GM13977 (cell line): Measurements from ENCODE around the gene MAP2K3.
"Not testable (repeated sequence)": the region's sequence is repeated elsewhere in the genome, so short reads cannot be mapped to it uniquely, and the experiment has no call there.

ENCODE experiments used
- DNase-seq: peaks from one replicate; pipeline ENCODE4 v3.0.0; 2012; ENCODE audit warnings: low spot score
- in situ Hi-C: fragments of 300-500 bp; cut with MboI; formaldehyde crosslinking; loops from one replicate; pipeline ENCODE4 v1.12.0; 2022; ENCODE audit warnings: low sequenced_read_pairs, low pct_unique_long_range_greater_than_20kb, mixed read lengths, inconsistent platforms; ENCODE audit not compliant: unreplicated experiment
- TF ChIP-seq, protein P1 (sequence below): IDR thresholded peaks from 2 replicates; pipeline ENCODE4 v1.5.1; 2012; ENCODE audit warnings: mild to moderate bottlenecking, control low read depth; ENCODE audit not compliant: insufficient read depth; ENCODE audit errors: extremely low read depth, missing control alignments

MAP2K3 gene

DNA sequence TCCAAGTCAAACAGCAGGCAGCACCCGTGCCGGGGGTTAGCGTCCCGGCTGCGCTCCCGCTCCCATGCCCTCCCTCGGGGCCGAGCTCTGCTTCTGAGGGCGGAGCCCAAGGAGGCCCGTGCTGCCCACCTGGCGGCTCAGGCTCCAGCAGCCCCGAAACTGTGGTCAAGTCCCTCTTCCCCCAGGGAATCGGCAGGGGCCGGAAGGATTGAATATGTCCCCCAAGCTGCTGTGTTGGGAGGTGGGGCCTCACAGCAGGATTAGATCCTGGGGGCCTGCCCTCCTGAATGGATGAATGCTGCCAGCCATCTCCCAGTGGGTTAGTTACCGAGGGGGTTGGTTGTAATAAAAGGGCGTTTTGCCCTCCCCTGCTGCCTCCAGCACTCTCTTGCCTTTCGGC lies 33.9 kb downstream of the MAP2K3 start:
- TF ChIP-seq, protein P1, sequence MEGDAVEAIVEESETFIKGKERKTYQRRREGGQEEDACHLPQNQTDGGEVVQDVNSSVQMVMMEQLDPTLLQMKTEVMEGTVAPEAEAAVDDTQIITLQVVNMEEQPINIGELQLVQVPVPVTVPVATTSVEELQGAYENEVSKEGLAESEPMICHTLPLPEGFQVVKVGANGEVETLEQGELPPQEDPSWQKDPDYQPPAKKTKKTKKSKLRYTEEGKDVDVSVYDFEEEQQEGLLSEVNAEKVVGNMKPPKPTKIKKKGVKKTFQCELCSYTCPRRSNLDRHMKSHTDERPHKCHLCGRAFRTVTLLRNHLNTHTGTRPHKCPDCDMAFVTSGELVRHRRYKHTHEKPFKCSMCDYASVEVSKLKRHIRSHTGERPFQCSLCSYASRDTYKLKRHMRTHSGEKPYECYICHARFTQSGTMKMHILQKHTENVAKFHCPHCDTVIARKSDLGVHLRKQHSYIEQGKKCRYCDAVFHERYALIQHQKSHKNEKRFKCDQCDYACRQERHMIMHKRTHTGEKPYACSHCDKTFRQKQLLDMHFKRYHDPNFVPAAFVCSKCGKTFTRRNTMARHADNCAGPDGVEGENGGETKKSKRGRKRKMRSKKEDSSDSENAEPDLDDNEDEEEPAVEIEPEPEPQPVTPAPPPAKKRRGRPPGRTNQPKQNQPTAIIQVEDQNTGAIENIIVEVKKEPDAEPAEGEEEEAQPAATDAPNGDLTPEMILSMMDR, result no peak
- in situ Hi-C loops, result loop anchor here (25.0 kb wide), 1 partner anchor 469 kb away; no protein-coding TSS in a partner anchor
- no peak for DNase-seq

DNA sequence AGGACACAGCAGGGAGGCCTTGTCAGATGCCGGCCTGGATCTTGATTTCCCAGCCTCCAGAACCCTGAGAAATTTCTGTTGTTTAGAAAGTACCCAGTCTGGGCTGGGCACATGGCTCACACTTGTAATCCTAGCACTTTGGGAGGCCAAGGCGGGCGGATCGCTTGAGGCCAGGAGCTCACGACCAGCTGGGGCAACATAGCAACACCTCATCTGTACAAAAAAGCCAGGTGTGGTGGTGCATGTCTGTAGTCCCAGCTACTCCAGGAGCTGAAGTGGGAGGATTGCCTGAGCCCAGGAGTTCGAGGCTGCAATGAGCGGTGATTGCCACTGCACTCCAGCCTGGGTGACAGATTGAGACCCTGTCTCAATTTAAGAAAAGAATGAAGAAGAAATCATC lies 34.3 kb downstream of the MAP2K3 start:
- not testable (repeated sequence) for DNase-seq
- in situ Hi-C loops, result loop anchor here (25.0 kb wide), 1 partner anchor 468 kb away; no protein-coding TSS in a partner anchor

DNA sequence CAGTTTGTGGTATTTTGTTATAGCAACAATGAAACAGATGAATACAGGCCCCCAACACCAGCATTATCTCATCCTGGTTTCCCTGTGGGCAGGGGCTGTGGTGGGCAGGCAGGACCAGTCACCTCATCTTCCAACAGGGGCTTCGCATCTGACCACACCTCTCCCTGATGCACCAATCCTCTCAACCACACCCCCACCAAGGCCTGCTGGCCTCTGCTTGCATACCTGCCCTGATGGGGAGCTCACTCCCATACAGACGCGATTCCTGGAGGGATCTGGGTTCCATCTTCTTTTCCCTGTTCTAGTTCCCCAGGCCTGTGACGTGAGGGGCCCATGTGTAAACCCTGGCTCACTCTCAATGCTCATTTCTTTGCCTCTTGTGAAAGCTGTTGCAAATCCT lies 34.7 kb downstream of the MAP2K3 start:
- in situ Hi-C loops, result loop anchor here (25.0 kb wide), 1 partner anchor 468 kb away; no protein-coding TSS in a partner anchor
- not testable (repeated sequence) for DNase-seq

DNA sequence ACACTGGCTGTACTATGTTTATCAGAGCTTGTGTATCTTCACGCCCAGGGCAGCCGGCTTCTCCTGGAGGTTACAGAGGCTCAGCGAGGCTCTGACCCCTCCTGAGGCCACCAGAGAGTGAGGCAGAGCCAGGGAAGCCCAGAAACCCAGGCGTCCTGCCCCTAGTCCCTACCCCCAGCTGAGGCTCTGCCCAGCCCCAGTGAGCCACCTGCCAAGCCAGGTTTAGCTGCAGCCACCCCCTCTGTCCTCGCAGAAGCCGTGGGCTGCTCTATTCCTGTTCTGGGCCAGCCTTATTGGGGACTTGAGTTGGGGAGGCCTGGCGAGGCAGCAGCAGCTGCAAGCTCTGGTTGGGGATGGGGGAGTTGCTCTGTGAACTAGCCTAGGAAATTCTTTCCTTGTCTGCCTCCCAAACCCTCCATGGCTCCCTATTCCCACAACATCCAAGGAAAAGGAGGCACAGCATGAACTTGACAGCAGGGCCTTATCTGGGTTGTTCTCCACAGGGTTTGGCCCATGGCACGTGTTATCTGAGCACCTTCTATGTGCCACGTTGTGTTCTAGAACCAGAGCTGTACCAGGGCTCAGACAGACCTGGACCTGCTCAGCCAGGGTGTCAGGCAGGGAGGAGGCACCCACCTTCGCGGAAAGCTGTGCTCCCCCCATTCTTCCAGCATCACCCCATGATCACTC lies 35.3 kb downstream of the MAP2K3 start:
- in situ Hi-C loops, result loop anchor here (25.0 kb wide), 1 partner anchor 467 kb away; no protein-coding TSS in a partner anchor

DNA sequence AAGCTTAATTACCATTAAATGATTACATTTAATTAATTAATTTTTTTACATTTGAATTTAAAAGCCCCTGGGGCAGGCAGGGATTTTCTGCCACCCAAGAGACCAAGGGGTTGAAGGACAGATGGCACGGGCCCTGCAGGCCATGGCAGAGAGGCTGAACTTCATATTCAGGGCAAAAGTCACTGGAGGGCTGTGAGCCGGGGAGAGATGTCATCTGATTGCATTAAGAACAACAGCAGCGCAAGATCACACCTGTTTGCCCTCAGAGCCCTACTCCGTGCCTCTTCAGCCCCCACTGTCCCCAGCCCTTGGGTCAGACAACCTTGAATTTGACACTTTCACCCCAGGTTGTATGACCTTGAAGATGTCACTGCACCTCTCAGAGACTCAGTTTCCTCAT lies 35.9 kb downstream of the MAP2K3 start:
- in situ Hi-C loops, result loop anchor here (25.0 kb wide), 1 partner anchor 467 kb away; no protein-coding TSS in a partner anchor
- DNase-seq, result not testable (repeated sequence)

More for the DNA sequence above, 35.3 kb downstream of the MAP2K3 start:
- not testable (repeated sequence) for DNase-seq

DNA sequence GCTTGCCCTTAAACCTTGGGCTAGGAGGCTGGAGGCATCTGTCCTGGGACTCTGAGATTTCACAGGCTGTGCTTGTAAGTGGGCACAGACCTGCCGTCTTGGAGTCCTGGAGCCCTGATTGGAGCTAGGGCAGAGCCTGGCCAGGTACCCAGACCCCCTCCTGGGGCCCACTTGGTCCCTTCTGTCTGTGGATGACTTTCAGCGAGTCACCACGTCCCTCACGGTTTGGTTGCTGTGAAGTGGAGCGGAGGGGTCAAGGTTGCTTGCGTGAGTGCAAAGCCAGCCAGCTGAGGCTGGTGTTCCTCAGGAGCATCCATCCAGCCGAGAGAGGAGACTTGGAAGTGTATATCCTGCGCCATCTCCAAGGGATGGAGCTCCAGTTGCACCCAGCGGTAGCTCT lies 36.5 kb downstream of the MAP2K3 start:
- in situ Hi-C loops, result loop anchor here (25.0 kb wide), 1 partner anchor 466 kb away; no protein-coding TSS in a partner anchor

DNA sequence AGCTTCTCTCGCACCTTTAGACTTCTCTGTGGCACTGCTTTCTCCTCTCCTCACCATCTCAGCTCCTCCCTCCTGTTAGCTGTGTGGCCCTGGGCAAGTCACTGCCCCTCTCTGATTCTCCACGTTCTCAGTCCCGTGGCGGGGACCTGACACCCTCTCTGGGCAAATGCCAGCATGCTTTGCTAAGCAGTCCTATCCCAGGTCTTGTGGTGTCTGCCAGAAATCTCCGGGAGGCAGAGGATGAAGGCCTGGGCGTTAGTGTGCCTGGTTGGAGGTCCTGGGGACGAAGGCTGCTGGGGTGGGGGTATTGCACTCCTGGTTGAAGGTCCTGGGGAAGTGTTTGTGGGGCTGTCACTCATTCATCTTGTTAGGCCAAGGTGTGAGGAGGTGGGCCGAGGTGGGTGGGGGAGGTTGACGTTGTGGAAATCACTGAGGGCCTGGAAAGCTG lies 37.3 kb downstream of the MAP2K3 start:
- not testable (repeated sequence) for DNase-seq
- in situ Hi-C loops, result loop anchor here (25.0 kb wide), 1 partner anchor 466 kb away; no protein-coding TSS in a partner anchor

More for the DNA sequence above, 36.5 kb downstream of the MAP2K3 start:
- not testable (repeated sequence) for DNase-seq

DNA sequence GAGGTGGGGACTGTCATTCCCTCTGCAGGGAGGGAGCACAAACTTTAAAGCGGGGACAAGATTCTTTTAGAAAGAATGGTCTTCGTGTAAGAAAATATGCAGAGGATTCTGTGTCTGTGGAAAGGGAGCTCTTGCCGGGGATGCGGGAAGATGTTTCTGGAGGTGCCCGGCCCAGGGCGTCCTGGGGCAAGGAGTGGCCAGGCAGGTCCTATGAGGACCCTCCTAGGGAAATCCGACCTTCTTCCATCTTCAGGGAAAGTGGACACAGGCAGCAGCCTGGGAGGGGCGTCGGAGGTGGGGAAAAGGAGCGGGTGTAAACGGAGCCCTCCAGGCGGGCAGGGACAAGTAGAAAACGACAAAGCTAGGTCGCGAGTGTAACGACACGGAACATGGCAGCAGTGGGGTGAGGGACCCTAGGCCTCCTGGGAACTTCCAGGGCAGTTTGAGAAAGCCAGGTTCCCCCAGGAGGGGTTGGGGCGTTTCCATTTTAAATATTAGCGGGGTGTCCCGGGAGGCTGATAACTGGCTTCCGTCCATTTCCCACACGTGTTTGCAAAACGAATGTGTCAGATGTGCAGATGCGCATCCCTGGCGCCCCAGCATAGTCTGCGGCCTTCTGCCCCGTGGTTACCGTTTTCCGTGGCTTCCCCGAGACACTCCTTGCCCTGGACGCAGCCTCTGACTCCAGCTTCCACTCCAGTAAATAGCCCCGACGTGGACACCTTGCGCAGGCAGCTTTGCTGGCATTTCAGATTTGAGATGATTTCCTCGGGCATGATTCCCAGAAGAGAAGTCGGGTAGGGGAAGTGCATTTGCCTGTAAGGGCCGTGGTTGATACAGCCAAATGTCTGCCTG lies 39.0 kb downstream of the MAP2K3 start:
- in situ Hi-C loops, result loop anchor here (25.0 kb wide), 1 partner anchor 464 kb away; no protein-coding TSS in a partner anchor
- not testable (repeated sequence) for DNase-seq

DNA sequence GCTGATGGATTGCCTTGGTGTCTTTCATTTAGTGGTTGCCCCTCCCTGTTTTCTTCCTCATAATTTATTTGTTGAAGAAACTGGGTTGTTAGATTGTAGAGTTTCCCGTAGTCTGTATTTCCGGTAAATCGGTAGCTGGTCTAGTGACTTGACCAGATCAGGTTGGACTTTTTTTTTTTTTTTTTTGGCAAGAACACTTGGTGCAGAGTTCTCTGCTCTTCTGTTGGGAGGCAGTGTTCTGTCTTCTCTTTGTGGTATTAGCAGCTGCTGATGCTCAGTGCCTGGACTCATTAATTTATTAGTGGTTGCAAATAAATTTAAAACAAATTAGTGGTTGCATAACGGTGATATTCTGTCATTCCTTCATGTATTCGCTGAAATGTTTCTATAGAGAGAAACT lies 40.2 kb downstream of the MAP2K3 start:
- DNase-seq, result not testable (repeated sequence)
- in situ Hi-C loops, result loop anchor here (25.0 kb wide), 1 partner anchor 463 kb away; no protein-coding TSS in a partner anchor

DNA sequence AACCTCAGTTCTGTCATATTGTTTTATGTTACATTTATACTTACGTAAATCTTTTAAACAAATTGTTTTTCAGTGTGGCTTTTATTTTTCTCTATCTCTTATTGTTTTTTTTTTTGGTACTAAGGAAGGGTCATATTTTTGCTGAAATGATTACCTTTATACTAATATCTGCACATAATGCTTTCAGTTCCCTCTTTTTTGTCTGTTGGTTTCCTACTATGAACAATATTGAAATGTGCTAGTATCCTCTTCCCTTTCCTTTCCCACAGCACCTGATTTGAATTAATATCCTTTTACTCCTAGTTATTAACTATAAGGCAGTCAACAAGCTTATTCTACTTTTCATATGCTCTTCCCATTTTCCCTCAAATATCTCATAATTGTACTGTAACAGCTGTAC lies 43.4 kb downstream of the MAP2K3 start:
- in situ Hi-C loops, DNase-seq: not testable (repeated sequence)

DNA sequence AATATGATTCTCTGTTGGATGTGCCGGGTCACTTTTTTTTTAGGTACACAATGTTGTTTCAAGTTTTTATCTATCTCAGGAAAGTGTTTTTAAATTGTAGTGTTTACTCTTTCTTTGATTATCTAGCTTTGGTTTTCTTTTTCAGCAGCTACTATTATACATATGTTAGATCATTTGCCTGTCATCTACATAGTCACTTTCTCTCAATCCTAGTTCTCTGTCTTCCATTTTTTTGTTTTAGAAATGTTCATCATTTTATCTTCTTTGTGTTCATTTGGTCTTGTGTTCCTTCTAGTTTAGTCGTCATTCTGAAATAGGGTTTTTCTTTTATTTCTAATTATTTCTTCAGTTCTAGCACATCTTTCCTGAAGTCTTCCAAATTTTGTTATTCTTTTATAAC lies 44.3 kb downstream of the MAP2K3 start:
- DNase-seq, in situ Hi-C loops: not testable (repeated sequence)
